ENCODE results near the gene CDC73. TPM values are rescaled to one million over a fixed set of nuclear protein-coding genes. Genes with fewer than 3 reads are reported as not detected.
"Not testable (repeated sequence)": the region's sequence is repeated elsewhere in the genome, so short reads cannot be mapped to it uniquely, and the experiment has no call there.

Gene CDC73
- total RNA-seq, 1 donor from 2014 or later = 33.1 TPM

DNA sequence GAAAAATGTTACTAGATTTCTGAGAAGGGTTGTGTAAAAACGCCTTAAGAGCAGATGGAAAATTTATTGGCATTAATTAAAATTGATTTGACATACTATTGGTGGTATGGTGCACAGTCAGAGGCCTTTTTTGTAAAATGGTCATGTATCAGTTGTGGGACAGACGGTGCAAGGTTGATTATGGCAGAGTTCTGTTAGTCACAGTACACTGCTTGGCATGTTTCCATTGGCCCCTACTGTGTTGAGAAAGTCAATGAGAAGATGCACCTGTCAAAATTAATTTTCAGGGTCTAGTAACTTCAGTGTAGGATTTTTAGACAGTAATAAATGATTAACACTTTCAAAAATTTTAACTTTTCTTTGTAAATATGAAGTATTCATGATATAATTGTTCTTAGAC is 60.2 kb downstream of the CDC73 start:
- no peak for ATAC-seq

DNA sequence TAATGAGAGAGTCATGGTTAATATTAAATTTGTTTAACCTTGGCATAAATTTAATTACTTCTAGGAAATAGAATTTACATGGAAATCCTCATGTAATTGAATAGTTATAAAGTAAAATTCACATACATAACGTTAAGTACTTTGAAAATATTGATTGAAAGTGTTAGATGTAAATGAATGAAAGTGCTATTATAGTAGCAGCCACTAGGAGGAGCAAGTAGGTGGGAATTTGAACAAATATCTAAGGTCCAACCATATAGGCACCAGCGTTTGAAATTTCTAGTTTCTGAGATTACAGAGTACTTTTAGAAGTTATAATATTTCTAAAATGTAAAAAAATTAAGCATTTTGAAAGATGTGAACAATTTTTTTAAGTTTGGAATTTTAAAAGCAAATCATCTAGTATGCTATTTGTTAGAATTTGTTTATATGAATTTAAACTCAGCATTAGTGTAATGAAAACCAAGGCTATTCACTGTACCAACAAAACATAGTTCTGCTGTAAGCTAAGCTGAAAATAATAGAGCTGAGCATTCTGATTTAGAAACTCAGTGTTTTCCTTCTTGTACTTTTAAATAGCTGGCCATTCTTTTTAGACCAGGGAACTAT is 61.3 kb downstream of the CDC73 start:
- ATAC-seq = peak; percentile 51

- no peak for ATAC-seq
Observed at GRCh38 chr1:193184776-193185175, 62.9 kb downstream of the CDC73 start.

GRCh38 chr1:193185211-193185610 is 63.4 kb downstream of the CDC73 start:
- ATAC-seq = no peak

DNA sequence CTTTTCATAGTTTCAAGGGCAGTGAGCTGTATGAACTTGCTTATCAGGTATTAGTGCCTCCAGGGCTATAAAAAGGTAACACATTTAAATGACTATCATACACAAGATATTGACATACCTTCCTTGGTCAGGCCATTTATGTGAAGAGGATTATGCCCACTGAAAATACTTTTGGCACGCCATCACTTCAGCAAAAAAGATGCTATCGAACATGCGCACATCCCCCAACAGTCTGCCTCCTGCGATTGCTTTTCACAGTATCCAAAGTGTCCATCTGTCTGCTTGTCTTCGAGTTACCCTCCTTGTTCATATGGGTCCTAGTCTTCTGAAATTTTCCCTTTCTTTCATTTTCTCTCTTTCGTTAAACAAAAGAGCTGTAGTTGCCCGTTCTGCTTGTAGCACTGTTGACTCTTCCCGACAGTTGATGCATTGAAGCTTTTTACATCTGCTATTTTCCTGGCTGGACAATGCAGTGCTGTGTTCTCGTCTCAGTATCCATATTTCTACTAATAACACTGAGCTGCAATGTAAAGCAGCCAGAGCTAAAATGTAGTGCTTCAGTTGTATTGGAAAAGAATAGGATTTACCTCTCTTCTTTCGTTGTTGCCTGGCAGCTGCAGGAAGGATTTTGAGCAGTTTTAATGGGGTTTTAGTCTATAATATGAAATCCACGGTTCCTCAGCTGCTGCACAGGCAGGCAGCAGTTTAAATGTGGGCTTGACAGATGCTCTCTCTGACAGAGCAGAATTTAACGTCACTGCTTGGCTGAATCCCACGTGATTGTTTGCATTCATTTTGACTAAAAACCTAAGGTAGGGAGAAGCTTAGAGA is 64.3 kb downstream of the CDC73 start, which contains the start of gene B3GALT2:
Gene B3GALT2 (minus strand): TSS at position 713 of the 831 bp plus-strand sequence. CDS start 5,051 bp downstream, outside the sequence.
- no peak for ATAC-seq

DNA sequence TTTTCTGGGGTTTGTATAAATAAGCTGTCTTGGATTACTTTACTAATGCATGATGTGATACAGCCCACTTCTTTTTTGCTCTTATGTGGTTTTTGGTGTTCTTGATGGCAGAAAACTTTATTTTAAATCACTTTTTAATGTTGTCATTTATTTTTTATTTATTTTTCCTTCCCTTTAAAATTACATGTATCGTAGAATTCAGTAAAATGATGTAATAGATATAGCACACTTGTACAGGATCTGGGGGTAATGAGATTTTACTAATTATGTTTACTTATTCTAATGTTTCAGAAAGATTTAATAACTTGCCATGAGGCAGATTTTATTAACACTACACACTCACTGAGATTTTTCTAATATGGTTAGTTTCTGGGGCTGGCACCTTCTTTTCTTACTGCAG is 65.3 kb downstream of the CDC73 start:
- ATAC-seq = no peak

DNA sequence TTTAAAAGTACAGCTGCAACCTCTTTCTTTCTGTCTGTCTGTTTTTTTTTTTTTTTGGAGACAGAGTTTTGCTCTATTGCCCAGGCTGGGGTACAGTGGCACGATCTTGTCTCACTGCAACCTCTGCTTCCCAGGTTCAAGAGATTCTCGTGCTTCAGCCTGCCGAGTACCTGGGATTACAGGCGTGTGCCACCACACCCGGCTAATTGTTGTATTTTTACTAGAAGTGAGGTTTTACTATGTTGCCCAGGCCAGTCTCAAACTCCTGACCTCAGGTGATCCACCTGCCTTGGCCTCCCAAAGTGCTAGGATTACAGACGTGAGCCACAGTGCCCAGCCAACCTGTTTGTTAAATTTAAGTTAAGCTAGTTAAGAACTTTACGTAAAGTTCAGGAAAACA is 67.1 kb downstream of the CDC73 start:
- ATAC-seq = not testable (repeated sequence)

DNA sequence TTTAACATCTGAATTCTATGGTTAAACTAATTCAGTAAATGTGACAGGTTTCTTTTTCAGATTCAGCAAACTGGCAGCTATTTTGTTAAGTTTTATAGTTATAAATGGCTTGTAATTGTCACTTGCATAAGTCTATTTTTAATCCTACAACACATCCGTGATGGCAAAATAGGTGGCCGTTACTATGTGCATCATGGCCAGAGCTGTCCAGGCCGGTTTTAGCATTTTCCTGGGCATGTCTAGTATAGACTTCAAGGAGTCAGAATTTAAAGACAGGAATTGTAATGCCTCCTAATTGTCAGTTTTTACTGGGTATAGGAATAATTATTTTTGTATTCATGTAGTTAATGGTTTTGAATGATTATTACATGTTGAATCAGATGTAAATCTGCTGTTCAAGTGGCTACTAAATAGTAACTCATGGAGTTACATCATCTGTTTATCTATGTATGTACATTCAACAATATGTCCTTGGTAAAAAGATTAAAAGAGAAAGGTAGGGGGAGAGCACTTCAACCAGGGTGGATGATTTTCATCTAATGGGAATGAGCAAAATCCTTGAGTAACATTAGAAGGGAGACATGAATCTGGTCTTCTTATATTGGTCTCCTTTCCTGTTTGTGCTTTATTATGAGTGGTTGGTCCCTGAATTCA is 67.7 kb downstream of the CDC73 start:
- no peak for ATAC-seq

DNA sequence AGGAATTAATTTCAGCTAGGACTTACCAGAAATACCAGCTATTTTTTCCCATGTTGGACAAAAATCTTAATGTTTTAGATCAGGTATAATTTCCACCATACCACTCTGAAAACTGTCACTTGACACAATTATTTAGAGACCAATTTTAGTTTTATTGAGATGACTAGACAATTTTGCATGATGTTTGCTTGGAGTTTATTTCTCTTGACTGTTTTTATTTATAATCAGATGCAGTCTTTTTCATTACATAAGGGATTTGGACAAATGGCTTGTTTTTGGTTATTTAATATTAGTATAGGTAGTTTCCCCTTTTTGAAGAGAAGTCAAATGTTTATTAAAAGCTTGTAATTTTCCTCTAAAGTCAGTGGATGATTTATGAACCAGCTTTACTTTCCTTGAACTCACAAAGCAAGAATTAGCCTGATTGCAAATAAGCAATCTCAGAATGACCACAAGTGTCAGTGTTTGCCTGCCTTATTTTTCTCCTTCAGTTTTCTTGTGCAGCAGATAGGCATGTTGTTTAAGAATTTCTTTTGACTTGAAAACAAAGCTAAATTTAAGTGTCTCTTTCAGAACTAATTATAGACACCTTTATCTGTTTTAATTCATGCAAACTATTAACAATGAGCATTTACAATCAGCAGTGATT is 68.4 kb downstream of the CDC73 start:
- ATAC-seq = no peak

GRCh38 chr1:193192586-193192985 is 70.8 kb downstream of the CDC73 start:
- ATAC-seq = no peak

- ATAC-seq = no peak
Observed at GRCh38 chr1:193199940-193200339, 78.1 kb downstream of the CDC73 start.

DNA sequence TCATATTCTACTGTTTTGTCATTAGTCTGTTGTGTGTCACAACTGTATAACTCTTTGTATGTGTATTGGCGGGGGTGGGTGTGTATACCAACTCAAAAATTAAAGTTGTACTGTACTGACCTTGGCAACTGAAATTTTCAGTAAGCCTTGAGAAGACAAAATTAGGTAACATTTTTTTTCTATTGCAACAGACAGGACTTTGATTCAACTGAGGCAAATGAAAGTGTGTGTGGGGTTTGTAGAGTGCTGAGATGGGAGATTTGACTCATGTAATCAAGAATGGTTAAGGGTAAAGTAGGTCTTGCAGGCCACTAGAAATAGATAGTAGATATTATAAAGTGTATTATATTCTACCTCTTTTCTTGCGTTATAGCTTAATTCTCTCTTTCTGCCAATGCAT is 79.2 kb downstream of the CDC73 start:
- no peak for ATAC-seq

GRCh38 chr1:193210996-193211395 is 89.2 kb downstream of the CDC73 start:
- no peak for ATAC-seq

DNA sequence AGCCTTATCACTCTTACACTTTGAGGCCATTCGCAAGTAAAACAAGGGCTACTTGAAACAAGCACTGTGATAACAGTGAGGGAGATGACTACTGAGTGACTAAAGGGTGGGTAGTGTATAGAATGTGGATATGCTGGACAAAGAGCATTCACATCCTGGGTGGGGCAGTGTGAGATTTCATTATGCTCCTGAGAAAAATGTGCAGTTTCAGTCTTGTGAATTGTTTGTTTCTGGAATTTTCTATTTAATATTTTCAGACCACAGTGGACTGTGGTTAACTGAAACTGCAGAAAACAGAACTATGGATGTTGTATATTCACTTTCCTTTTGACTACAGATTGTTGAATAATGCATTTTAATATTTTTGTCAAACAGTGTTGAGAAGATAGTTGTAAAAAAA is 89.7 kb downstream of the CDC73 start:
- ATAC-seq = peak; percentile 93

DNA sequence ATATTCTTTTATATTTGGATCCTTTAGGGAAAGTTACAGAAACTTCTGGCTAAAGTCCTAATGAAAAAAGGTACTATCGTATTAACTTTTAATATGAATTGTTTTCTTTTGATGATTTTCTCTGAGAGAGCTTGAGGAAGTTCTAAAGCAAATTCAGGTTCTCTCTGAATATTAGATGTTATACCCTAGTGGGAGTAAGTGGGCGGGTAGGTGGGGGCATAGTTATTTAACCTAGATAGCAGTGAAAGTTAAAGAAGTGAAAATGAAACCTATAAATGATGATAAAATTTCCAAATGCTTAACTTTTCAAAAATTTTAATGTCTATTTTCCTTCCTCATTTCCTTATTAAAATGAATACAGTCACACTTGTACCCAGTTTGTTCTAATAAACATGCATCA is 90.8 kb downstream of the CDC73 start:
- no peak for ATAC-seq

DNA sequence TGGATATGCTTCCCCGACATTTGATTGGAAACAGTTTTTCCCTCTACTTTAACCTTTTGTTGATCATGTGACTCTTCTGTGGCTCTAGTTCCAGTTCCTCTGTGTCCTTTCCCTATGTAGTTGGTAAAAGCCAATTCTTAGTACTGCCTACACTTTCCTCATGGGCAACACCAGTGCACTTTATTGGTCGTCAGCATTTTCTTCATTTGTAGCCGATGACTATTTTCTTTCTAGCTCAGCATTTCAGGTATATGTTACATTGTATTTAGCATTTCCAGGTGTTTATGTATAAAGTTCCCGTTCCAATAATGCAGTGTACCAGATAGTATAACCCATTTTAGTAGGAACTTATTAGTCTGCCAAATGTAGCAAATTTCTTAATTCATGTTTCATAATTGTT is 92.2 kb downstream of the CDC73 start:
- no peak for ATAC-seq

GRCh38 chr1:193216920-193217319 is 95.1 kb downstream of the CDC73 start:
- ATAC-seq = no peak

DNA sequence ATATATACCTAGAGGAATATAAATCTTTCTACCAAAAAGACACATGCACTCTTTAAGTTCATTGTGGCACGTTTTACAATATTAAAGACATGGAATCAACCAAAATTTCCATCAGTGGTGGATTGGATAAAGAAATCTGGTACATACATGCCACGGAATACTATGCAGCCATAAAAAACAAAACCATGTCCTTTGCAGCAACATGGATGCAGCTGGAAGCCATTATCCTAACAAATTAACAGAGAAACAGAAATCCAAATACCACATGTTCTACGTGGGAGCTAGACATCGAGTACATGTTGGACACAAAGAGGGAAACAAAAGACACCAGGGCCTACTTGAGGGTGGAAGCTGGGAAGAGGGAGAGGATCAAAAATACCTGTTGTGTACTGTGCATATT is 97.6 kb downstream of the CDC73 start:
- no peak for ATAC-seq

DNA sequence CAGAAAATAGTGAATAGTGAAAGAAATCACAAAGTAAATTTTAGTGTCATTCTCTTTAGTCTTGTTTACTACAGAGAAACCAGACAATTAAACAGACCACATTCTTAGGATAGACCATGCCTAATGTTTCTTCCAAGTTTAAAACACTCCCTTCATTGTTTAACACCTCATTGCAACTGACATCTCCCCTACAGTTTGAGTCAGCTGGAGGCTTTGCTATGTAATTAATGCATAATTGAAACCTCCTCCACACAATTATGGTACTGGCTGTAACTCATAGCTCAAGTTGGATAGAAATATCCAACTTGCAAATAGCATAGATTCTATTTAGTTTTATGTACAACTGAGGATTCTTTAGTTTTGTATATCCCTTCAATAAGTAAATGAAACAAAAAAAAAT is 99.8 kb downstream of the CDC73 start:
- ATAC-seq = no peak

DNA sequence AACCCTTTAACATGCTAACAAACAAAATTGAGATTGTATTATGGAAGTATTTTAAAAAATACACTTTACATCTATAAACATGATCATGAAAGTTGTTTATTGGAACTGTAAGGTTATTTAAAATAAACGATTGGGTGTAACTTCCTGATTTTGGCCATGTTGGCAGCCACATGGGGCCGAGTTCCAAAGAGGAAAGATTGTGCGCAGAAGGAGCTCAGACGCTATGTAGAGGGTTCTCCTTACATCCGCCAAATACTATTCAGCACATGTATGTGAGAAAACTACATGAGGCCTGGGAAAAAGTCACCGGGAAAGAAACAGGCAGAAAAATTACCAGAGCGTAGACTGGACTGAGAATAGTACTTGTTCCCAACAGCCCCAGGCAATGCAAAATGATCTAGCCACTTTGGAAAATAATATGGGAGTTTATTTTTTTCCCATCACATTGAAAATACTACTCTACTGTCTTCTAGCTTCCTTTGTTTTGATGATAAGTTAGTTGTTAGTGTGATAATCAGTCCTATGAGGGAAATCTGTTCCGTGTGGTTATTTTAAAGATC is 100.3 kb downstream of the CDC73 start:
- no peak for ATAC-seq

DNA sequence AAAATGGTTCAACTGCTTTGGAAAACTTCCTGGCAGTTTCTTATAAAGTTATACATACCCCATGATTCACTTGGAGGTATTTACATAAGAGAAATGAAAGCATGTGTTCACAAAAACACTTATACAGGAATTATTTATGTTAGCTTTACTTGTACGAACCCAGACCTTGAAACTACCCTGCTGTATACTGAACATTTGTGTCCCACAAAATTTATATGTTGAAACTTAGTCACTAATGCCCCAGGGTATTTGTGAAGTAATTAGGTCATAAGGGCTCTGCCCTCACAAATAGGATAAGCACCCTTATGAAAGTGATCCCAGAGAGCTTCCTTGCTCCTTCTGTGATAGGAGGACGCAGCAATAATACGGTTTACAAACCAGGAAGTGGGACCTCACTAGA is 107.3 kb downstream of the CDC73 start:
- ATAC-seq = no peak

DNA sequence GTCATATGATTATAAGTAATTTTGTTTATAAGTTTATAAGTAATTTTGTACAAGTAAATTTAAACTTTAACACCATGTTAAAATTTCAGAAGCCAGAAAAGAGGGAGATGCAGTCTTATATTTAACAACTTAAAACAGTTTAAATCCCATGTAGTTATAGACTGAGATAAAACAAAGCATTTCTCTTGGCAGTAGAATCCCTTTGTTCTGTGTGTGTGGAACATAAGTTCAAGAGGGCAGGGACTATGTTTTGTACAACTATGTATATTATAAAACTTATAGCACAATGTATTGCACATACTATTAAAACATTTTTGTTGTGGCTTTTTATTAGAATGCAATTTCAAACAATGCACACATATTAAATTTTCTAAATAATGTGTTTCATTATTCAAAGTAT is 109.3 kb downstream of the CDC73 start:
- ATAC-seq = not testable (repeated sequence)

- no peak for ATAC-seq
Observed at GRCh38 chr1:193234530-193234929, 112.7 kb downstream of the CDC73 start.
